HG03520 (cell line): ENCODE data around the gene CGRRF1.

ENCODE experiments used
- ATAC-seq: cut with Tn5 transposase; IDR thresholded peaks from one replicate; pipeline ENCODE4 v1.9.1; 2021; ENCODE audit warnings: mild to moderate bottlenecking, moderate library complexity; ENCODE audit not compliant: unreplicated experiment

Gene CGRRF1

DNA sequence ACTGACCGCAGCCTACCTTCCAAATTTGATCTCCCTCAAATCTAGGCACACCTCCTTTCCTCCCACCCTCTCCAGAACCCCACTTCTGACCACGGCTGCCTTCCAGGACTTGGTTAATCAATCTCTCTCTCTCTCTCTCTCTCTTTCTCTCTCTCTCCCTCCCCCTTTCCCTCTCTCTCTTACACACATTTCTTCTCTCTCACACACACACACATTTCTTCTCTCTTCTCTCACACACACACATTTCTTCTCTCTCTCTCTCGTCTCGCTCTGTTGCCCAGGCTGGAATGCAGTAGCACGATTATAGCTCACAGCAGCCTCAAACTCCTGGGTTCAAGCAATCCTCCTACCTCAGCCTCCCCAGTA, 20.4 kb upstream of the CGRRF1 start:
- no peak for ATAC-seq

DNA sequence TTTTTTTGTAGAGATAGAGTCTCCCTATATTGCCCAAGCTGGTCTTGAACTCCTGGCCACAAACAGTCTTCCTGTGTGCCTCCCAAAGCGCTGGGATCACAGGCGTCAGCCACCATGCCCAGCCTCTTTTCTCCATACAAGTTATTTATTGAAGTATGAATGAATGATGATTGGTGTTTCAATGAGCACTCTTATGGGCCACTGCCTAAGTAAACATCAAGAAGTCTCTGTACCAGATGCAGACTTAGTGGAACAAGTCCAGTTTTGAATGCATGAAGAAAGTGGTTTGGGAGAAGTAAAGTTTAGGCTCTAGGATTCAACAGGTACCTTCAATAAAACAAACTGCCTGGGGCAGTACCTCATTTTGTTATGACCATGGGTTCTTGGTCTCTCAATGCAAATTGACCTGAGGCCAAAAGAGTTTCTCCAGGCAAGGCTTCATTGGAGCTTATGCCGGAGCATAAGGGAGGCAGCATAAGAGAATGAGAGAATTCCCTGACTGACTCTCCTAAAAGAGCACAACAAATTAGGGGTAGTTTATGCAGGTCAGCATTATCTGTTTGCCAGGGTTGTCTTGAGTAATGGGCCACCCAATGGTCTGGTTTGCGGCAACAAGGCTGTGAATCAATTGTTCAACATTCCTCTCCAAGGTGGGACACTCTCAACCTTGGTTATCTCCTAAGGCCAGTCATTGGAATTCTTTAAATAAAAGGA, 19.8 kb upstream of the CGRRF1 start:
- ATAC-seq = no peak

DNA sequence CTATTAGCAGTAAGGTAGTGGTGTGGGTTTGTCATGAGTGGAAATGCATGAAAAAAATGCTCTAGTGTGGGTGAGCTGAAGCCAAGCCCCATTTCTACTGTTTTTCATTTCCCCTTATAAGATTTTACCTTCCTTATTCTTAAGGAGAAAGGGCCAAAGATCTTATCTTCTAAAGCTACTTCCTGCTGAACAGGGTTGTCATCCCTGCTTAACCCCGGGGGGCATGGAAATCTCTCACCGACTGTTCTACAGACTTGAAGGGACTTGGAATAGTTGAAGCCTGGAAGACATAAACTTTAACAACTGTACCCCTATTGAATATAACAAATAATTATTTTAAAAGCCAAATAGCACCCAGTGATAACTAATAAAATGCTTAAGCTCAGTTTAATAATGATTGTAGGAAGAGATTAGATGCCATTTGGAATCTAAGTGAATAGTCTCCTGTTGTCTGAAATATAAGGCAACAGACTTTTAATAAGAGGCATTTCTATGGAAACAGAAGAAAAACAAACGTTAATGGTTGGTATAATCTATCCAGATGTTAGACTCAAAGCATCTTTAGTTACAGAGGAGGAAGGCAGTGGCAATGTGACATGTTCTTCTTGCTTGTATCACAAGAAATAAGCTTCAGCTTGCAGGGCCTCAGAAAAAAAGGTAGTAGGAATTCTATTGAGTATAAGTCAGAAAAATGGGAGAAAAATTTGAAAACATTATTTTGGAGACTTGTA, 19.1 kb upstream of the CGRRF1 start:
- no peak for ATAC-seq

DNA sequence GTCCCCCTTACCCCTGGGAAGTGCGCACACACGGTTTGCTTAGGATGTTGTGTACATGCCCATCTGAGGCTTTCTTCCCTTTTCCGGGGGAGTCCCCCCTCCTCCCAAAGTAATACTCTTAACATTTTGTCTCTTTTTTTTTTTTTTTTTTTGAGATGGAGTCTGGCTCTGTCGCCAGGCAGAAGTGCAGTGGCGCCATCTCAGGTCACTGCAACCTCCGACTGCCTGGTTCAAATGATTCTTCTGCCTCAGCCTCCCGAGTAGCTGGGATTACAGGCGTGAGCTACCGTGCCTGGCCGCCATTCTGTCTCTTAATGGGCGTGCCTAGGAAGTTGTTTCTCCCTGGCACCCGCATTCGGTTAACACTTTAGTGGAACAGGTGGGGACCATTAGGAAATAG, 16.4 kb upstream of the CGRRF1 start:
- no peak for ATAC-seq

DNA sequence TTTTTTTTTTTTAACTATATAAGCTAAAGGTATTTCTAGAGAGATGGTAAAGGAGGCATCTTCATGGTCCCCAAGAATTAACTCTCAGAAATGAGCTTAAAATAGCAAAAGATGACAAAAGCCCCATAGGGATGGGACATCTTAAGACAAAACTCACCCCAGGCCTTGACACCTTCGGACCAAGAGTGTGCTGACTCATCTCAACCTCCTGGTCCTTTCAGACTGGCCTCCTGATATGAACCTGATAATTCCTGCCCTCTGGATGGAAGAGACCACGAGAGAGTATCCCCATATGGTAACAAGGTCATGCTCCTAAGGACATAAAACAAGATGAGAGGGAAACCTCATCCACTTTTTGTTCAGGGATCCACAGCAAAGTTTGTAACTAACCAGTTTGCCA, 12.5 kb upstream of the CGRRF1 start:
- no peak for ATAC-seq

DNA sequence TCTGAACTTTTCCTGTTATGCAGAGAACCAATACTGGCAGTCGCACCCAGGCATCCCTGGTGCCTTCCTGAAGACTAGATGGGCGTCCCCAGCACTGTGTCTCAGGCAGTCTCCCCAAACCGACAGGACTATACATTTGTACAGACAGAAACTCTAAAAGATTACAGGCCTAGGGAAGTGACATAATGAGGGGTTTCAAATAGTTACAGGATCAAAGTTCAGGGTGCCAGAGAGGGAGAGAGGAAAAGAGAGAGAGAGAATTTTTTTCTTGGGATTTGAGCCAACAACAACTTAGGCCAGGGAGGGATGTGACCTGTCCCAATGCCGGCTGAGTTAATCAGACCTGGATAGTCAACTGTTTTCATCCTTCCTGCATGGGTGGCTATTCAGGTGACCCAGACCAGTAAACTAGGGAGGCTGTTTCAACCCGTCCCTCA, 11.6 kb upstream of the CGRRF1 start:
- ATAC-seq = no peak

DNA sequence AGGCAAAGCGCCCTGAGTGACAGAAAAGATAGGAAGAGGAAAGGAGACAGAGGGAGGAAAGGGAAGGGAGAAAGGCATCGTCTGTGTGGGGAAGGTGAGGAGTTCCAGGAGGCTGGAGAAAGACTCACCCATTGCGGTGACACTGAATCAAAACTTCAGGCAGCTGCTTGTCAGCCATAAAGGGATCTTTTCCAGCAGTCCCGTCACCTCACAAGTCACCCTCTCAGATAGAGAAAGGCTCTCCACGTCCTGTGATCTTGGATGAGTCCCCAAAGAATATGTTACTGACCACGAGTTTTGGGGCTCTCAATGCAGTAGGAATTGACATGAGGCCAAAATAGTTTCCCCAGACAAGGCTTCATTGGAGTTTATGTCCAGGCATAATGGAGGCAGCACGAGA, 11.1 kb upstream of the CGRRF1 start:
- ATAC-seq = no peak

DNA sequence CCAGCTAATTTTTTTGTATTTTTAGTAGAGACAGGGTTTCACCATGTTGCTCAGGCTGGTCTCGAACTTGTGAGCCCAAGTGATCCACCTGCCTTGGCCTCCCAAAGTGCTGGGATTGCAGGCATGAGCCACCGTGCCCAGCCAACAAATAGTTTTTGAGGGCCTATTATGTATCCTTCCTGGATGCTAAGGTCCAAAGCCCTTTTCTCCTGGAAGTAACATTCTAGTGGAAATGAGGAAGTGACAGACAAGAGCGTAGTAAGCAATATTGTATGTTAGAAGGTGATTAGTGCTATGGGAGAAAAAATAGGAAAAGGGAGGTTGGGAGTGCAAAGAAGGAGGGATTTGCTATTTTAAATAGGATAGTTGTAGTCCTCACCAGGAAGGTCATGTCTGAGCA, 9.0 kb upstream of the CGRRF1 start:
- ATAC-seq = no peak

DNA sequence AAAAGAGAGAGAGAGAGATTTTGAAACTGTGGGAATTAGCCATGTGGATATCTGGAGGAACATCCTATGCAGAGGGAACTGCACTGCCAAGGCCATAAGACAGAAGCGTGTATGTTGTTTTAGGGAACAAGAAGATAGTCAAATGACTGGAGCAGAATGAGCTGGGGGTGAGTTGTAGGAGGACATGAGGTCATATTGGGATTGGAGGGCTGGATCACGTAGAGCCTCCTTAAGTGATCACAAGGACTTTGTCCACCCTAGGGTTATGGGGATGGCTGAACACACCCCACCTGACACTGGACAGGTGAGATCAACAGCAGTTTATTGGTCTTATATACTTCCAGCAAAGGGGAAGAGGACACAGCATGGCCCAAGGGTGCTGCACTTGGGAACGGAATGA, 8.2 kb upstream of the CGRRF1 start:
- ATAC-seq = no peak

DNA sequence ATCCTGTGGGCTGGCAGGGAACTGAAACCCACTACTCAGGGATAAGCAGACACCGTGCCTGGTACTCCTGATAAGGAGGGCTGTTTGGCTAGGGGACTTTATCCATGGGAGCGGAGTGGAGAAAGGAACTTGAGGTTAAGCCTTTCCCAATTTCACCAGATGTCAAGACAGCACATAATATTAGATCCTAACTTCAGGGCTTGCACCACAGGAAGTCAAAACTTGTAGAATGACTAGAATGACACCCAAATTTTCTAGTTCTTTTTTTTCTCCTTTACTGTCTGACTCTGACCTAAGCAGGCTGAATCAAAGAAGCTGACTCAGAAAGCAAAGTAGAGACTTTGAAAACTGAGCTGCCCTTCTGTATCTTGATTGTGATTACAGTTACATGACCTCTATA, 7.1 kb upstream of the CGRRF1 start:
- ATAC-seq = no peak

DNA sequence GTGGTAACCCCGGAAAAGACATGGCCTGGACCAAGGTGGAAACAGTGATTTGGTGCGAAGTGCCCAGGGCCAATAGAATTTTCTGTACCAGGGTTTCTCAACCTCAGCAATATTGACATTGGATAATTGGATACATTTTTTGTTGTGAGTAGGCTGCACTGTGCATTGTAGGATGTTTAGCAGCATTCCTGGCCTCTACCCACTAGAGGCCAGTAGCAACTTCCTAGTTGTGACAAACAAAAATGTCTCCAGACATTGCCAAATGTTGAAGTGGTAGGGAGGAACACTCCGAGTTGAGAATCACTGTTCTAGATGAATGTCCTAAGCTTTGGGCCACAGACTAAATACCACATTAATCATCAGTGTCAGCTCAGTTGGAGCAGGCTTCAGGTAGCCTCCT, 6.2 kb upstream of the CGRRF1 start:
- no peak for ATAC-seq

DNA sequence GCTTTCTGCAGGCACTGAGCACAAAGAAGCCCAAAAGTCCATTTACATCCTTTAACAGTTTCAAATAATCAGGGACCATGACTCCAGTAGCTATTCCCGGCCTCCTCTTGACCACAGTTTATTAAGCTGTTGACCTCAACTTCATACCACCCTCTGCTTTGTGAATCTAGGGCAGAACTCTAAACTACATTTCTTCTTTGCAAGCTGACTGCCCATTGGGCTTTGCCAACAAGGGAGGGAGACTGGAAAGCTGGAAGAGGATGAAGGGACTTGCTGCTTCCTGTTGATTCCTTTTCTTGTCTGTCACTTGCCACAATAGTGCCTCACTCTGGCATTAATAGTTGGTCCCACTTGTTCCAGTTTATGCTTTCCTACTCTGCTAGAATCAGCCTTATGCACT, 2.7 kb downstream of the CGRRF1 start:
- no peak for ATAC-seq

DNA sequence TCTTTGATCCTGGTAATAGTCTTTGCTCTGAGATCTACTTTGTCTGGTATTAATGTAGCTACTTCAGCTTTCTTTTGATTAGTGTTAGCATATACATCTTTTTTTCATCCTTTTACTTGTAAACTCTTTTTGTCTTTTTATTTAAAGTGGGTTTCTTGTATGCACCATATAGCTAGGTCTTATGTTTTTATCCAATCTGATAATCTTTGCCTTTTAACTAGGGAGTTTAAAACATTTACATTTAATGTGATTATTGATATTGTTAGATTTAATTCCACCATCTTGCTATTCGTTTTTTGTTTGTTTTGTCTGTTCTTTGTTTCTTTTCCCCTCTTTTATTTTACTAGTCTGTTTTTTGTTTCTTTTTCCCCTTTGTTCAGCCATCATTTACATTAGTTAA, 6.0 kb downstream of the CGRRF1 start:
- ATAC-seq = no peak

DNA sequence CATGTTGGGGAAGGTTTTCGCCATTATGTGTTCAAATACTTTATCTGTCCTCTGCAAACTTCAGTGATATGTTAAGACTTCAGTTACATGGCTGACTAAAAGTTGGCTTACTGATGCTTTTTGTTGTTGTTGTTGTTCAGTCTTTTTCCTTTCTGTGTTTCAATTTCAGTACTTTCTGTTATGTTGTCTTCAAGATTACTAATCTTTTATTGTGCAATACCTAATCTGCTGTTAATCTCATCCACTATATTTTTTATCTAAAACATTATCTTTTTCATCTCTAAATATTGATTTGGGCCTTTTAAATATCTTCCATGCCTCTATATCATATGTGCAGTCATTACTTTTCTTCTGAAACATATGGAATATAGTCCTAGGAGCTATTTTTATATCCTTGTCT, 7.0 kb downstream of the CGRRF1 start:
- ATAC-seq = no peak

DNA sequence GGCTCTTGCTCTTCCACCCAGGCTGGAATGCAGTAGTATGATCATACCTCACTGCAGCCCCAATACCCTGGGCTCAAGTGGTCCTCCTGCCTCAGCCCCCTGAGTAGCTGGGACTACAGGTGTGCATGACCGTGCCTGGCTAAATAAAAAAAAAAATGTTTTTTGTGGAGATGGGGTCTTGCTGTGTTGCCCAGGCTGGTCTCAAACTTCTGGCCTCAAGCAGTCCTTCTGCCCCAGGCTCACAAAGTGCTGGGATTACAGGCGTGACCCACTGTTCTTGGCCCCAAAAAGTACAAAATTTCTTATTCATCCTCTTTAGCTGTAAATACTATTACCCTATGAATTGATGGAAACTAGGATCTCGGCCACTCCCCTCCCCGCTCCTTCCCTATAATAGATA, 14.7 kb downstream of the CGRRF1 start:
- no peak for ATAC-seq

DNA sequence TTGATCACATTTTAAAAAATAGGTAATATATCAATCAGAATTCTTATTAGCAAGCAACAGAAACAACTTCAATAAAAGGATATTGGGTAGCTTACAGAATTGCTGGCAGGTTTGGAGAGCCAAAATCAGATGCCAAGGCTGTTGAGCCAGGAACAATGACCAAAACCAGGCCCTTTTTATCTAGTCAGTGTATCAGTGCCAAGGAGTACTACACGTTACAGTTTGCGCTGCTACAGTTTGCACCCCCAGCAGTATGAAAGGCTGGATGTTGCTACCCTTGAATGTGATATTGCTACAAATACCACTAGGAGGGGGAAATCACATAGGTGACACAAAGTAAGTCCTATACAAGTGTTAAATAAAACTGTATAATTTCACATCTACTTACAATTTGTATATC, 19.3 kb downstream of the CGRRF1 start:
- ATAC-seq = no peak

DNA sequence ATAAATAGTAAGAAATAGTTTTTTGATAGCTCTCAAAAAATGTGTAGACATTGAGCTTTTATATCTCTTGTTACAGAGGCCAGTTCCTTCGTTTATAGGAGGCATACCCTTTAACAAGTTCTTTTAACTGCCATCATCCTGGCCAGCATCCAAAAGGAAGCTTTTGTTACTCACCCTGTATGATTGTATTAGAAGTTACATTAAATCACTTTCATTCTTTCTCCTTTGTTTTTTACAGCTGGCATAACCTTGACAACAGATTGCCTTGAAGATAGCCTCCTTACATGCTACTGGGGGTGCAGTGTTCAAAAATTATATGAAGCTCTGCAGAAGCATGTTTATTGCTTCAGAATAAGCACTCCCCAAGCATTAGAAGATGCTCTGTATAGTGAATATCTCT, 20.1 kb downstream of the CGRRF1 start:
- ATAC-seq = no peak

DNA sequence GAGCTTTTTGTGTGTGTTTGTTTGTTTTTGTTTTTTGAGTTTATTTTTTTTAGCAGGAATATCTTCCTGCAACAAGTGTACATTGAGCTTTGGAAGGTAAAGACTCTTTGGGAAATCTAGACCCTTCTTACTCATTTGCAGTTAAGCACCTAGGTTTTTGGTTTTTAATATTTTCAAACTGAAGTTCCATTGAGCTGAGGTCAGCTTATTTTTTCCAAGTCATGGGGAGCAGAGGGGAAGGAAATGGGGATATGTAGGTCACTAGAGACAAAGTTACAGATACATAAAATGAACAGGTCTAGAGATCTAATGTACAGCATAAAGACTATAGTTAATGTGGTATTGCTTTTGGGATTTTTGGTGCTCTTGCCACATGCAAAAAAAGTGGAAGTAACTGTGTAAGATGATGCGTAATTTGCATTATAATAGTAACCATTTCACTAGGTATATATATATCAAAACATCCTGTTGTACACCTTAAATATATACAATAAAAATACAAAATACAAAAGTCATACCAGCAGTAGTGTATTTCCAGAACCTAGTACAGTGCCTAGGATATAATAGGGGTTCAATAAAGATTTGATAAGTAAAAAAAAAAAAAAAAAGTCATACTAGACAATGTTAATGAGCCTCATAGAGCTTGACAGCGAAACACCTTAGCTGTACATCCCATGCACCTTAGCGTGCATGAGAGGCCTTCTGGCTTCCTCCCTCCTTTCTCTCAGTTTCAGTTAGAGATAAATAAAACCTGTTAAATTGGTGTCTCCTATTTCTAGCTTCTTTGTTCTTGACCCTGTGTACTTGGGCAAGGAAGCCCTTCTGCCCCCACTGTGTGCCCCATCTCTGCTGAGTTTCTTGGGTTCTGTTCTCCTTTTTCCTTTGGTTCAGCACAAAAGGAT, 22.7 kb downstream of the CGRRF1 start:
- peak; percentile 93 for ATAC-seq

DNA sequence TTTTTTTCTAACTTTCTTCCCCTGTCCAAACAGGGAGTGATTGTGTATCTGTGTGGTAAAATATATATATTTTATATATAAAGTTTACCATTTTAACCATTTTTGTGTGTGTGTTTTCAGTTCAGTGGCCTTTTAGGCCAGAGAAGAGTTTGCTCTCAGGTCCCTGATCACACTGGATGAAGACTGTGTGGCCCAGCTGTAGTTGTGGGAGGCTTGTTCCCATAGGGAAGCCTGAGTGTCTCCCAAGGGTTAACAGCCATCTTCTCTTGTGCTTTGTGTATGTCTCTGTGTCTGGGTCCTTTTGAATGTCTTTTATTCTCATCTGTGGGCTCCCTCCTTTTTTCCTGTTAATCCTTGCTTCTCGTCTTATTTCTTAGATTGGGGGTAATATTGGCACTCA, 23.4 kb downstream of the CGRRF1 start:
- ATAC-seq = peak; percentile 23

DNA sequence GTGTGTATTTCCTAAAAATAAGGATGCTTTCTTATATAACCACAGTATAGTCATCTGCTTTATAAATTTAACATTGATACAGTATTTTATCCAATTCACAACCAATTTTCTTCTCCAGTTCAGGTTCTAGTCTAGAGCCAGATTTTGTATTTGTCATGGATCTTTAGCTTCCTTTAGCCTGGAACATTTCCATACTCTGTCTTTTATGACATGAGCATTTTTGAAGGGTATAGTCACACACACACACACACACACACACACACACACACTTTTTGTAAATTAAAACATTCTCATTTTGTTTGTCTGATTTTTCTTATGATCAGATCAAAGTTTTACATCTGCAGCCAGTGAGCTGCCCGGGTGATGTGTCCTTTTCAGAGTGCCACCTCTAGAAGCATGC, 25.4 kb downstream of the CGRRF1 start:
- no peak for ATAC-seq

DNA sequence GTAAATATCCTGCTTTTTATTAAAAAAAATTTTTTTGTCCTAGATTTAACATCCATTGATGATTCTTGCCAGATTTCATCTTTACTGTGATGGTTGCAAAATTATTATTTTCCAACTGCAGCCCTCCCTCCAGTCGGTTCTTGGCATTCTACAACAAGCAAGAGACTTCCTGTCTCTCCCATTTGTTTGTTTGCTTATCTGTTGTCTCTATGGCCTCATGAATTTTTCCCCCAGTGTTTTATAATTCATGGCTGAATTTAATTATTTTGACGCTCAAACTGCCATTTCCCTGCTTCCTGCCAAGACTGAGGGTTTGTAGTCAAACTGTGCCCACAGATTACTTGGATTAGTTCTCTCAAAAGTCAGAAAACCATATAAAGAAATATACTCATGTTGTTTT, 25.9 kb downstream of the CGRRF1 start:
- ATAC-seq = no peak

DNA sequence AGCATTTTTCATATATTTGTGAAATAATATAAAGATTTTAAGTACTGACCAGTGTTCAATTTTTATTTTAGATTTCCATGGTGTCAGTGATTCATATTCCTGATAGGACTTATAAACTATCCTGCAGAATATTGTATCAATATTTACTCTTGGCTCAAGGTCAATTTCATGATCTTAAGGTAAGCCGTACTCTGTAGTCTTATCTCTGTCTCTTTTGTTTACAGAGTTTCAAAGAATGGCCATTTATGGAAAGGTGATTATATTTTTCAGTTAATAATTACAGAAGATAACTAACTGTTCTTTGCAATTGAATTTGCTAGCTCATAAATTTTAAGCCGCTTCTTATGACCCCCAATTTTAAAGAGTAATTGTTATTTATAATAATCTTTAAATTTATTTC, 27.9 kb downstream of the CGRRF1 start:
- ATAC-seq = no peak
